Activated CD8-positive, alpha-beta memory T cell treated with anti-CD3 and anti-CD28 coated beads, Interleukin-2, amount 50 U/mL, for 1 hour (primary cell): Measurements from ENCODE around the gene EML6.
"Not testable (repeated sequence)": the region's sequence is repeated elsewhere in the genome, so short reads cannot be mapped to it uniquely, and the experiment has no call there.

ENCODE experiments used
- DNase-seq: peaks from one replicate; pipeline ENCODE4 v3.0.0-alpha.2; 2020; ENCODE audit errors: extremely low read depth

EML6 gene

DNA sequence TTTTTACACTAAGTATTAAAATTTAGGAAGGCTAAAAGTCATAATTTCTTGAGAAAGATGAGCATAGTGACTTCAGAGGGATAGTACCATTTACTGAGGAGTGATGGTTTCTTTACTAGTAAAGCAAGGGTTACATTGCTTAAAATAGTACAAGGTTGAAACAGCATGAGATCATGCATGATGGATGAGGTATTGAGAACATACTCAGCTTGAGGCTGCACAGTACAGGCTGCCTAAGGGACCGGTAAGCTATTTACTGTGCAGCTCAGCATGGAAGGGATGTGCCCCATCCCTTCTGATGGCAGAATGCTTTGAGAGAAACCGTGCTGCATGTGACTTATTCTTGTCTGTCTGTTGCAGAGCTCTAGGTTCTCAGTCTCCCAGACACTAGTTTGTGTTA is 122.1 kb downstream of the EML6 start:
- no peak for DNase-seq

DNA sequence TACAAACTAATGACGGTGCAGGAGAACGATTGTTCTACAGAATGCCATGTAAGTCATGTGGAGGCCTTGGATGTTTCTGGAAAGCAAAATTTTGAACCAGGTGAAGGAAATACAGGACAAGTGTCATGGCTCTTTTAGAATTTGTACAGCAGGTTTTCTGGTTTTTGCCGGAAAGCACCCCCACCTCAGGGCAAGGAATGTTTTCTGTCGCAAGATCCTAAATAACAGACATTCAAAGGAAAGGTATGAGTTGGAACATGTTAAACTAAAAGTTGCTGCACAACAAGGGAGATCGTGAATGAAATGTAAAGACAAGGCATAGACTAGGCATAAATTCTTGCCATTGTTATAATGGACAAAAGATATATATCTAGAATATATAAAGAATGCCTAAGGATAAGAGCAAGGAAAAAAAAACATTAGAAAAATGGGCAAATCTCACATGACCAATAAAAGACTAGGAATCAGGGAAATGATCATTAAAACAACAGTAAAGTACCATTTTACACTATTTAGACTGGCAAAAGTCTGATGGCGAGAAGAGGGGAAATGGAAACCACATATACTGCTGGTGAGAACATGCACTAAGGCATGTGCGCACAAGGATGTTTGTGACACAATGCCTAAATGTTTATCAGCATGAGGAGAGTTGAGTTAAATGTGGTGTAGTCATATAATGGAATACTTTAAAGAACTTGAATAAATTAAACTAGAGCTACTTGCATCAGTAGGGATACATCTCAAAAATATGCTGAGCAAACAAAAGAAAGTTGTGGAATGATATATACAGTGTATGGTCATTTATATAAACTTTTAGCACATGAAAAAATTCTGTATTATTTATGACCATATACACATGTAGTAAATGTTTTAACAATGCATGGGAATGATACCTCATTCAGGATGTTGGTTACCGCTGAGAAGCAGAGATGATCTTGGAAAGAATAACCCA is 127.0 kb downstream of the EML6 start:
- no peak for DNase-seq

DNA sequence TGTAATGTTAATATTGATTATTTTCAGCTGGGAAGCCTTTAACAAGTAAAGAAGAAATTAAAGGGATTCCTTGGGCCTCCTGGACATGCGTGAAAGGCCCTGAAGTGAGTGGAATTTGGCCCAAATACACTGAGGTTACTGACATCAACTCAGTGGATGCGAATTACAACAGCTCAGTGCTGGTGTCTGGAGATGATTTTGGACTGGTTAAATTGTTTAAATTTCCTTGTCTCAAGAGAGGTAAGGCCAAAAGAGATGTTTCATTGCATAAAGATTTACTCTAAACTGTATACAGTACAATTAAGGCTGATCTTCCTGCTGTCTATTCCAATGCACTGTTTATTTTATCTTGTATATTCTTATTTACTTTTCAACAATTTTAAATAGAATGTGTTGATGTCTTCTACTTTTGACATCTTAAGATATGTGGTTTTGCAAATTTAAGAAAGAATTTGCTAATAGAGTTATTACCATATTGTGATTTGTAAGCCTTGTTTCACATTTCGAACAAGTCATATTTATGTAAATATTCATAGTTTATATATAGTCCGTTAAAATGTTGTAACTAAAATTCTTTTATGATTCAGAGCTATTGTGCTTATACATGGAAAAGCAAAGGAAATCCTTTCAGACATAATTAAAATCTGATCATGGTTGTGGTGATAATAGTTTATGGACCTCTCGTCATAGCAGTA is 130.3 kb downstream of the EML6 start:
- no peak for DNase-seq

DNA sequence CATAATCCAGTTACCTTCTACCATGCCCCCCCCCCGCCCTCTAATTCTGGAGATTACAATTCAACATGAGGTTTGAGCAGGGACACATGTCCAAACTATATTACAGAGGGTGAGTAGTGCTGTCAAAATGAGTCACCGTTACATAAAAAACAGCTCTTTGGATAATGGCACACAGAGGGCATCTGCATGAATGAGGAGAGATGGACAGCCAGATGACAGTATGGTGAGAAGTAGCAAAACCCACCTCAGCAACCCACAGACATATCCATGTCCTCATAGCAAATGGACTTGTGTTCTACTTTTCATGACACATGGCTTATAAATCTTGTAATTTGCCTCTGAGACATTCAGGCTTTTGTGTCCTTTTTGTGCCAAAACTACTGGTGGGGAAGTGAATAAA is 132.0 kb downstream of the EML6 start:
- DNase-seq, result no peak

DNA sequence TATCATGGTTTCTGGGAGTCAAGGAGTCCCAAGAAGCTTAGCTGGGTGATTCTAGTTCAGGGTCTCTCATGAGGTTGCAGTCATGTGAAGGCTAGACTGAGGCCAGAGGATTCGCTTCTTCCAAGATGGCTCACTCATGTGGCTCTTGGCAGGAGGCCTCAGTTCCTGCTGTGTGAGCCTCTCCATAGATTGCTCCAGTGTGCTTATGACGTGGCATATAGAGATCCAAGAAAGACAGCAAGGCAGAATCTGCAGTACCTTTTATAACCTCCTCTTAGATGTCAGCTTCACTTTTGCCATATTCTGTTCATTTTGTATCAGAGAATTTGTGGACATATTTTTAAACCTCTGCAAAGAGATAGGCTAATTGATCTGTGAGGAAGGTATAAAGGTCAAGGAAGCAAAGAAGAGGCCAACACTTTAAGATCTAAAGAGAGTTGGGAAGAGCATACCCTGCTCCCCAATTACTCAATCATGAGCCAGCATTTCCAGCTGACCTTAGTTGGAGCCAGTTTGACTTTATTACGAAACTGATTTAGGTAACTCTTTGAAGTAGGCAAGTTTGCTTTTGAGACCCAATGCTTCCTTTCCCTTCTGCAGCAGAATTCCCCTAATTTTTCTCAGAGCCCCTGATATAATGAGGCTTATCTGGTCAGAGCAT is 134.7 kb downstream of the EML6 start:
- DNase-seq, result no peak

DNA sequence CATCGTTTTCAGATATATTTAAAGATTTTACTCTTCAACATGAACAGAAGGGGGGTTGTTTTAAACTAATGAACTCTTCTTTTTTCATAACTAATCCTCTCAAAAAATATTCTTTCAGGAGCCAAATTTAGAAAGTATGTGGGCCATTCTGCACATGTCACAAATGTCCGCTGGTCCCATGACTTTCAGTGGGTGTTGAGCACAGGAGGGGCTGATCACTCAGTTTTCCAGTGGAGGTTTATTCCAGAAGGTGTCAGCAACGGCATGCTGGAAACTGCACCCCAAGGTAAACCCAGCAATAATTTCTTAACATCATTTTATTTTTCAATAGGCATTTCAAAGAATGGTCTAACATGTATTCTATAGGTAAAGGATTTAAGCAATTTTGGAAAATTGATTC is 136.0 kb downstream of the EML6 start:
- no peak for DNase-seq

DNA sequence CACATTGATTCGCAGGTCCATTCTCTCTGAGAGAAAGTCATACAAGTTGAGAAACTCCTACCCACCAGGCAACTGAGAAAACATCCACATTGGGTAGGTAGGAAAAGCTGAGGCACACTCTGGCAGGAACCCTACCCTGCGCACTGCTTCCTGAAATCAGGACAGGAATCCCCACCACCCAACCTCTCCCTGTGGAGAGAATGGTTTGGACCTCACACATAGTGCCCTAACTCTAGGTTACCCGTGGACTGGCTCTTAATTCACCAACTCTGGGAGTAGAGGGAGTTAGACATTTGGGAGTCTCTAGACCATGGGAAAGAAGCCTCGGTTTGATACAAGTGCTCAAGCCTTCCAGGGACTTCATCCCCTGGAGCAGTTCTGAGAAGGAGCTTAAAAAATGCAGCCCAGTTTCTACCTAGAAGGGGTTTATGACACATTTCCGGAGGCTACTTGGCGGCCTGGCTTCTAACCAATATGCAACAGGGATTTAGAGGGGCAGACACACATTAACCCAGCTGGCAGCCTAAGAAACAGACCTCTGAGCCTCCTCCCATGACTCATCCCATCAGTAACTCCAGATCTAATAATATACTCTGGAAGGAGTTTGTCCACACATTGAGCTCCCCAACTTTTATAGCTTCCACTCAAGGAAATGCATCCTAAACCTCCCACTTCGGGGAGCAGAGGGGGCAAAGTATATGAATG is 136.7 kb downstream of the EML6 start:
- no peak for DNase-seq

DNA sequence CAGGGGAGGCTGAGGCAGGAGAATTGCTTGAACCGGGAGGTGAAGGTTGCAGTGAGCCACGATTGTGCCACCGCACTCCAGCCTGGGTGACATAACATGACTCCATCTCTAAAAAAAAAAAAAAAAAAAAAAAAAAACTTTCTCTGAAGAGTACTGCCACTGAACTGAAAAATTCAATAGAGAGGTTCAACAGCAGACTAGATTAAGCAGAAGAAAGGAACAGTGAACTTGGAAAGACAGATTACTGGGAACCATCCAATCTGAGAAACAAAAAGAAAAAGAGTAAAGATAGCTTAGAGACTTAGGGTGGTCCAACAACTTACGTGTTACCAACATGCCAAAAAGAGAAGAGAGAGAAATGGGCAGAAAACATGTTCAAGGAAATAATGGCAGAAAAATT is 138.8 kb downstream of the EML6 start:
- no peak for DNase-seq

DNA sequence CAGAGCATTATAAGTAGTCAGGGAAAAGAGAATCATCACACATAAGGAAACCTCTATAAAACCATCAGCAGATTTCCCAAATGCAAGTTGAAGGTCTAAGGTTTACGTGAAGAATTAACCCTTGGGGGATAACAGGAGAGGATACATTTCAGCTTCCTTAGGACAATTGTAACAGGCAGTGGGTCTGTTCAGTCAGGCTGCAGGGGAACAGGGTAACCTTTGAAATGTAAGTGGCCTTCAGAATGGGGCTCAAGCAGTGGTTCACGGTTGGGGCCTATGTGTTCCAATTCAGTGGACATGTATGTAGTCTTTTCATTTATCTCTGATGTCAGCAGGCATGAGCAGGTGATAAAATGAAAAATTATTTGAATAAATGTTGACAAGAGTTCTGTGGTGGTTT is 139.3 kb downstream of the EML6 start:
- DNase-seq, result no peak

DNA sequence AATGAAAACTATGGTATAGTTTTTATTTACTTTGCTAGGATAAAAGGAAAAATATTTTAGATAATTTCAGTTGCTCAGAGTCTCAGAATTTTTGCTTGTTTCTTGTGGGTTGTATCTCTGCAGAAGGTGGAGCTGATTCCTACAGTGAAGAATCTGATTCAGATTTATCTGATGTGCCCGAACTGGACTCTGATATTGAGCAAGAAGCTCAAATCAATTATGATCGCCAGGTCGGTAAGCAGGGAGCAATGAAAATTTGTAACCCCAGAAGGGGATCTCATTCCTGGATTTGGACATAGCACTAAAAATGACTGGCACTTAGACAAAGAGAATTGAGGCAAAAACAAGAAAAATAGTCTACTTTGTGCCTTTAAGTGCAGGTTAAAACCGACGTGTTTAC is 140.2 kb downstream of the EML6 start:
- DNase-seq, result no peak

DNA sequence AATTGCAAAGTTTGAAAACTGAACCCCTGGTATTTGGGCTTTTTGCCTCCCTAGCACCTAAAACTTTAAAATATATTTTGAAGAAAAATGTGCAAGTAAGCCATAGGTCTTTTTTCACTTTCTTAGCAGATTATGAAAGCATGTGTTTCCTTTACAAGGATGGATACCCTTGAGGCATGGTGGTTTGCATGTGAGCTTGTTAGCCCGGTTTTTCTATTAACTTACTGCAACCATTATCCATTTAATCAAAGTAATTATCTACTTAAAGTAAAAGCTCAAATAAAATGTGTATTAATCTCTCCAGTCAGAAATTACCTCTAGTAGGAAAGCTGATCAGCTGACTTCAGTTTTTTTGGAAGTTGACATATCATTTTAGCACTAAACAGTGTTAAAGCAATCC is 140.6 kb downstream of the EML6 start:
- DNase-seq, result no peak

DNA sequence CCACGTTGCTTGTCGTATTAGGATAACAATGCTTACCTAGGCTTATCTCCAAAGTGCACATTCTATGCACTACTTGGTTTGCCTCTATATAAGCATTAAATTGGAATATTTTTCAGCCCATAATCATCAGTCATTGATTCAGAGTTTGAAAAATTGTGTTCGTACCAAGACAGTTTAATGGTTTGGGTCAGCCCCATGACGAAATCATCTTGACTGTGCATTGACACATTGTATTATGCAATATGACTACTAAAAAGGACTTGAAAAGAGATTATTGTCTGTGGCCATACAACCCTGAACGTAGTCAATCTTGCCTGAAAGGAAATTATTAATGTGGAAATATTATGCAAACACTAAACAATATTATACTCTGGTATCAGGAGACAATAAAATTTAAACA is 141.3 kb downstream of the EML6 start:
- no peak for DNase-seq

DNA sequence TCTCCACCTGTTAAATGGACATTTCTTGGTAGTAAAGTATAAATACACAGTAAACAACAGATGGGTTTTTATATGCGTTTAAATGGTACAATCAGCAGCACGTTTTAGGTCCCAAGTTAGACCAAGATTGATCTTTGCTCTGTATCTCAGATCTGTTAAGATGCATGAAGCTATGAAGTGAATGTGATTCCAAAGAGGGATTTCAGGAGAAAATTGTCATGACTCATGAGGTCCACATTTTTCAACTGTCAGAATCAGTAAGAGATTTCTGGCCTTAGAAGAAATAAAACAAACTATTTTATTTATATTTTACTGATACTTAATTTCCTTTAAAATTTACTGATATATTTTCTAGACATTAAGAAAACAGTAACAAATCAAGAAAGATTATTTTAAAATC is 142.7 kb downstream of the EML6 start:
- DNase-seq, result no peak

DNA sequence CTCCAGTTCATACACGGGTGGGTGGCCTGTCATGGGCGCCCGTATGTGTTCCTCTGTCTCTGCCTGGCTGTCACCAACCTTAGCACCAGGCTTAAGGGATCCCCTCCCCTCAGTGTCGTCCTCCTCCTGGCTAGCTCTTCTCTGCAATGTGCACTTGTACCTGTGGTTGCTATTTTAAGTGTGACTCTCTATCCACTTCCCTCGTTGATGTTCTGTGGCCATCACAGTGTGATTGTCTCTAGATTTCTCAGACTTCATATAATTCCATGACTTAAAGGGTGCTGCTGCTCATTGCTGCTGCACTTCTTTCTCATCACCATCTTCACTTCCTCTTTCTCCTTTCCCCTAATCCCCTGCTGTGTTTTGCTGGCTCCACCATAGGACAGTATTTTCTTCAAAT is 143.4 kb downstream of the EML6 start:
- no peak for DNase-seq

DNA sequence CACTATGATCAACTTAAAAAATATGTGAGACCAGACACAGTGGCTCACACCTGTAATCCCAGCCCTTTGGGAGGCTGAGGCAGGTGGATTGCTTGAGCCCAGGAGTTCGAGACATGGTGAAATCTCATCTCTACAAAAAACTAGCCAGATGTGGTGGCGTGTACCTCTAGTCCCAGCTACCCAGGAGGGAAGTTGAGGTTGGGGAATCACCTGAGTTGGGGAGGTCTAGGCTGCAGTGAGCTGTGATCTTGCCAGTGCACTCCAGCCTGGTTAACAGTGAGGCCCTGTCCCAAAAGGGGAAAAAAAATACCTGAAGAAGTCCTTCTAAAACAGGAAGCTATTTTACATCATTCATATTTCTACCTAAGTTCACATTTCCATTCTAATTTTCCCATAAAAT is 144.0 kb downstream of the EML6 start:
- no peak for DNase-seq

DNA sequence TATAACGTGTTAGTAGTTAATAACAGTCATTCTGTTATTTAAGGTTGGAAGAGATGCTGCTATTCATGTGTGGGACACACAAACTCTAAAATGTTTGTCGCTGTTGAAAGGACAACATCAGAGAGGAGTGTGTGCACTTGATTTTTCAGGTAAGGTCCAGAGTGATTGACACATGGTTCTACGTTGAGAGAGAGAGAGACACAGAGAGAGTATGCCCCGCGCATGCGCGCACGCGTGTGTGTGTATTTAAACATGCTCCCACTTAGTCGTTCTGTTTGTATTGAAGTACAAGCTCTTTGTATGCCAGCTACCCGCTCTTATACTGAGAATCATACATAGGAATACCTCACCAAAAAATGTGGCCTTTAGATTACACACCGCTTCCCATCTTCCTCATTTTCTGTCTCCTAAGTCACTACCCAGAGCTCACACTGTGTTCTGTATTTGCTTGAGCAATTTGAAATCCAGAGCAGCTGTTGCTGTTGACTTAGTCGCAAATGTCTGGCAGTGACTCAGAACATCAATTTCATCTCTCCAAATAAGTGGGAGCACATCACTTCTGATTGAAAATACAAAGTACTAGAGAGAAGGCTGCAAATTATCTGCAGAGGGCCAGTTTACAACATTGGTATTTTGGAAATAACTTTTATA is 148.1 kb downstream of the EML6 start:
- DNase-seq, result no peak

DNA sequence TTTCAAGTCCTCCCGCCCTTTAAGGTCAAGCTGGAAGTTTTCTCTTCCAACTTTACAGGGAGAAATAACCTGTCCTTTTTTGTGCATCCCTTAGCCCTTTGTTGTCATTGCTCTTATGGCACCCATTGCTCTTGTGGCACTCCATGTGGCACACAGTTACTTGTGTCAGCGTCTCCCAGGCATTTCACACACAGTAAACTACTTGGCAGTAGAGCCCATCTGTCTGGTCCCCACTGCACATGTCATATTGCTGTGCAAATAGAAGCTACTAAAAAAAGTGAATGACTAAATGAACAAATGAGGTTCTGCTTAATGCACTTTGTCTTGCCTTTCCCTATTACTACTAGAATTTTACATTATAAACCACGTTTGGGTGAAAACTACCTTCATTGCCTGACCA is 149.3 kb downstream of the EML6 start:
- no peak for DNase-seq

DNA sequence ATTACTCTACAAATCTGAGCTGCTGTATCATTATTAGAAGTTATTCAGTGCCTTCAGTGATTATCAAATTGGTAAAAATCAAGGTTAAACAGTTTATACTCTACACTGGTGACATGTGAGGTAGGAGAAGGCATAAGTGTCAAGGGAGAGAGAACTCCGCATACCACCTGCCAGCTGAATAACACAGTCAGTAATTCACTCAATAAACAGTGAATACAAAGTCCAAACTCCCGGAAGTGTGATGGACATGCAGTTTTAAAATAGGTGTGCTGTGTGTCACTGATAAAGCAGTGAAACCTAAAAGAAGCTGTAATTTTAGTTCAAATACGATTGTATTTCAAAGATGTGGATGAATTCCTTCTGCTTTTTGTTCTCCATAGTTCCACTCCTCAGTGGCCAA is 149.8 kb downstream of the EML6 start:
- not testable (repeated sequence) for DNase-seq

DNA sequence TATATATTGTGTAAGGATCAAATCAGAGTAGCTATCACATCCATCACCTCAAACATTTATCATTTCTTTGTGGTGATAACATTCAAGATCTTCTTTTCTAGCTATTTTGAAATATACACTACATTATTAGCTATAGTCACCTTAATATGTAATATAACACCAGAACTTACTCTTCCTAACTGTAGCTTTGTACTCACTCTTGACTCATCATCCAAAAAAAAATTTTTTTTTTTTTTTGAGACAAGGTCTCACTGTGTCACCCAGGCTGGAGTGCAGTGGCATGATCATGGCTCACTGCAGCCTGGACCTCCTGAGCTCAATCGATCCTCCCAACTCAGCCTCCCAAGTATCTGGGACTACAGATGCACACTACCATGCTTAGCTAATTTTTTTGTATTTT is 153.3 kb downstream of the EML6 start:
- DNase-seq, result no peak

DNA sequence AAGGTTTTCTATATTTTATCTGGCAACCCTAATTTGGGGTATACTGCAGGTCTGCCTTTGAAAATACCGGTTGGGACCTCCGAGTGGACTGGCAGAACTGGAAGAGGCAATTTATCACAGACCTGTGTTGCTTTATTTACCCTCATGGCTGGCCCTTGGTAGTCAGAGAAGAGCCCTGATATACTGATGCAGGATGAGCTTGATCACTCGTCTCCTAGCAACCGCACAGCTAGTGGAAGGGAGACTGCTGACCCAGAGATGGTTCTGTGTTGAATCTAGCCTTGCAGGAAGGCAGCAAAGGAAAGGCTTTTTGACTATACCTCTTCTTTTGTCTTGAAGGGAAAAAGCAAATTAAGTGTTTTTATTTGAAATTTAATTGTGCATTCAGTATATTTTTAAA is 154.7 kb downstream of the EML6 start:
- DNase-seq, result no peak

DNA sequence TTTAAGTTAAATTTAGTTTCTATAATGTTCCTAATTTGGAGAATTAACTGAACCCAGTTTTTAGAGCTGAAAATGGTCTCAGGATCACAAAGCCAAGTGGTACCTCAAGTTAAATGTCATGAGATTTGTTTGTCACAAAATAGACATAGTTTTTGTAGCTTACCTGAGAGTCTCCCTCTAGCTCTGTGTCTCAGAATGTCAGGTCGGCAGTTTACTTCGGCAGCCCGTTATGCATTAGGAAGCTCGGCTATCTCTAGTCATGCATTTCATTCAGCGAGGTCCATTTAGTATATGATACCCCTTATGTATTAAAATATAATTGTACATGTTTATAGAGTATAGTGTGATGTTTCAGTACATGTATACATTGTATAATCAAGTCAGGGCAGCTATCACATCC is 155.6 kb downstream of the EML6 start:
- DNase-seq, result no peak
